A549 (cell line): ENCODE results near the gene PYGO2.
A peak's percentile ranks its signal among the peaks of the same experiment; 100 is the strongest.

ENCODE experiments used
- CTCF ChIP-seq: fragments of >200 bp; sonication (Bioruptor Twin); formaldehyde crosslinking; IDR thresholded peaks from 3 replicates; pipeline ENCODE4 v1.5.1; 2016
- JUNB ChIP-seq: fragments of >200 bp; sonication (Bioruptor Twin); formaldehyde crosslinking; IDR thresholded peaks from 2 replicates; pipeline ENCODE4 v1.6.1; 2016
- MAX ChIP-seq: IDR thresholded peaks from 2 replicates; pipeline ENCODE4 v1.6.1; 2012
- POLR2A ChIP-seq: IDR thresholded peaks from 2 replicates; pipeline ENCODE4 v1.6.1; 2012; ENCODE audit warnings: mild to moderate bottlenecking, low read length
- RFX5 ChIP-seq: fragments of 450-650 bp; IDR thresholded peaks from 2 replicates; pipeline ENCODE4 v1.7.1; 2014; ENCODE audit warnings: antibody characterized with exemption, mild to moderate bottlenecking, moderate library complexity
- SMC3 ChIP-seq: fragments of >200 bp; sonication (Bioruptor Twin); formaldehyde crosslinking; IDR thresholded peaks from 3 replicates; pipeline ENCODE4 v1.6.1; 2018; ENCODE audit warnings: inconsistent platforms

GRCh38 chr1:155003766-155004351, 42.3 kb upstream of the PYGO2 start:
- TF ChIP-seq SMC3 (peak; percentile 24; the same call in 2 of the 3 replicates), CTCF (no peak), POLR2A (no peak), JUNB (no peak; the same call in 1 of the 2 replicates), MAX (peak; percentile 83), RFX5 (no peak)
